Neural cell (in vitro differentiated cells): ENCODE data around the gene CDCA3. TPM values are rescaled to one million over a fixed set of nuclear protein-coding genes. Genes with fewer than 3 reads are reported as not detected.
"Not testable (repeated sequence)": the region's sequence is repeated elsewhere in the genome, so short reads cannot be mapped to it uniquely, and the experiment has no call there.

Experiments
- H2AFZ ChIP-seq: fragments of 200-600, 300-800 bp; sonication (generic), shearing (Covaris generic); 2 replicates; pipeline ENCODE4 v1.6.0; 2014; ENCODE audit warnings: low read depth, mild to moderate bottlenecking, antibody characterized with exemption, low read length, moderate library complexity
- H3F3A ChIP-seq: fragments of 200-600 bp; shearing (Covaris generic); 2 replicates; pipeline ENCODE4 v1.6.1; 2016; ENCODE audit warnings: mild to moderate bottlenecking, moderate library complexity, mixed read lengths, antibody characterized with exemption, low read length; ENCODE audit not compliant: insufficient read depth, poor library complexity, severe bottlenecking
- H3K27ac ChIP-seq: fragments of 200-600, 300-800 bp; sonication (generic), shearing (Covaris generic); 2 replicates; pipeline ENCODE4 v1.5.1; 2014; ENCODE audit warnings: mild to moderate bottlenecking, low read length, moderate library complexity
- H3K27me3 ChIP-seq: fragments of 300-800, 200-600 bp; sonication (generic), shearing (Covaris generic); 2 replicates; pipeline ENCODE4 v1.6.0; 2014; ENCODE audit warnings: mild to moderate bottlenecking, low read depth, low read length, moderate library complexity; ENCODE audit not compliant: insufficient read depth
- H3K36me3 ChIP-seq: fragments of 300-800, 200-600 bp; sonication (generic), shearing (Covaris generic); 2 replicates; pipeline ENCODE4 v1.5.1; 2014; ENCODE audit warnings: mild to moderate bottlenecking, antibody characterized with exemption, low read length, moderate library complexity; ENCODE audit not compliant: insufficient read depth
- H3K4me2 ChIP-seq: fragments of 300-800, 200-600 bp; sonication (generic), shearing (Covaris generic); 2 replicates; pipeline ENCODE4 v1.6.0; 2014; ENCODE audit warnings: mild to moderate bottlenecking, low read length
- H3K4me3 ChIP-seq: fragments of 300-800, 200-600 bp; sonication (generic), shearing (Covaris generic); 2 replicates; pipeline ENCODE4 v1.5.1; 2014; ENCODE audit warnings: mild to moderate bottlenecking, low read length, moderate library complexity
- H3K79me2 ChIP-seq: fragments of 200-600 bp; shearing (Covaris generic); replicated peaks from 2 replicates; pipeline ENCODE4 v1.6.0; 2014; ENCODE audit warnings: mild to moderate bottlenecking, low read length, moderate library complexity; ENCODE audit not compliant: insufficient read depth
- H3K9ac ChIP-seq: fragments of 300-800, 200-600 bp; sonication (generic), shearing (Covaris generic); 2 replicates; pipeline ENCODE4 v1.6.1; 2016; ENCODE audit warnings: mild to moderate bottlenecking, low read length, mixed read lengths
- H3K9me2 ChIP-seq: fragments of 200-600 bp; shearing (Covaris generic); 2 replicates; pipeline ENCODE4 v1.6.1; 2016; ENCODE audit warnings: mild to moderate bottlenecking, low read length, mixed read lengths; ENCODE audit not compliant: insufficient read depth
- H3K9me3 ChIP-seq: fragments of 200-600, 300-800 bp; sonication (generic), shearing (Covaris generic); 2 replicates; pipeline ENCODE4 v1.6.1; 2016; ENCODE audit warnings: mild to moderate bottlenecking, mixed run types, low read length, moderate library complexity, mixed read lengths
- H4K20me1 ChIP-seq: fragments of 200-600 bp; shearing (Covaris generic); 2 replicates; pipeline ENCODE4 v1.6.1; 2016; ENCODE audit warnings: mild to moderate bottlenecking, mixed run types; ENCODE audit not compliant: insufficient read depth
- EP300 ChIP-seq: fragments of 450-650 bp; conservative IDR thresholded peaks from 2 replicates; pipeline ENCODE4 v1.6.1; 2014; ENCODE audit warnings: antibody characterized with exemption, mild to moderate bottlenecking, moderate library complexity; ENCODE audit not compliant: poor library complexity, severe bottlenecking
- EZH2 ChIP-seq: fragments of 200-600, 300-800 bp; shearing (Covaris generic), sonication (generic); IDR thresholded peaks from 2 replicates; pipeline ENCODE4 v1.6.1; 2014; ENCODE audit warnings: antibody characterized with exemption, low read length, borderline replicate concordance, mild to moderate bottlenecking; ENCODE audit not compliant: insufficient read depth, poor library complexity, severe bottlenecking
- MXI1 ChIP-seq: fragments of 450-650 bp; conservative IDR thresholded peaks from 2 replicates; pipeline ENCODE4 v1.6.1; 2014; ENCODE audit warnings: antibody characterized with exemption, mild to moderate bottlenecking; ENCODE audit not compliant: poor library complexity, severe bottlenecking
- POLR2AphosphoS5 ChIP-seq: IDR thresholded peaks from 2 replicates; pipeline ENCODE4 v1.6.1; 2012
- RAD21 ChIP-seq: fragments of 450-650 bp; conservative IDR thresholded peaks from 2 replicates; pipeline ENCODE4 v1.6.1; 2014; ENCODE audit warnings: antibody characterized with exemption, mild to moderate bottlenecking, moderate library complexity
- SMC3 ChIP-seq: fragments of 450-650 bp; conservative IDR thresholded peaks from 2 replicates; pipeline ENCODE4 v1.6.1; 2014; ENCODE audit warnings: antibody characterized with exemption, mild to moderate bottlenecking, moderate library complexity; ENCODE audit not compliant: poor library complexity
- TAF1 ChIP-seq: IDR thresholded peaks from 2 replicates; pipeline ENCODE4 v1.6.1; 2012; ENCODE audit warnings: low read depth
- polyA plus RNA-seq: library from polyadenylated mRNA; depleted of rRNA; stranded (reverse); fragments of >200 nt; gene quantifications from 2 replicates; pipeline ENCODE4 v1.2.3, GENCODE V29; 2014
- TF ChIP-seq, protein P1 (sequence below): fragments of 450-650 bp; IDR thresholded peaks from 2 replicates; pipeline ENCODE4 v1.5.1; 2014; ENCODE audit warnings: antibody characterized with exemption, mild to moderate bottlenecking, moderate library complexity; ENCODE audit not compliant: poor library complexity, severe bottlenecking
- TF ChIP-seq, protein P2 (sequence below): IDR thresholded peaks from 2 replicates; pipeline ENCODE4 v1.6.1; 2012; ENCODE audit warnings: borderline replicate concordance

Gene CDCA3
- polyA plus RNA-seq, 1 donor from 2014 or later, result 7.3 TPM

DNA sequence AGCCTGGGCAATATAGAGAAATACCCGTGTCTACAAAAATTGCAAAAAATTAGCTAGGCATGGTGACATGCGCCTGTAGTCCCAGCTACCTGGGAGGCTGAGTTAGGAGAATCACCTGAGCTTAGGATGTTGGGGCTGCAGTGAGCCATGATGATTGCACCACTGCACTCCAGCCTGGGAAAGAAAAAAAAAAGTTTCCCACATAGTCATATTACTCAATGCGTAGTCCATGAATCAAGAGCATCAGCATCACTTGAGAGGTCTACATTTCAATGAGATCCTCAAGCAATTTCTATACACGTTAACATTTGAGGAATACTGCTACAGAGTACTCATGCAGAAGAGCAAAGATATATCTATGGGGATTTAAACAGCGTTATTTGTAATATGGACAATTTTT lies 48.3 kb upstream of the CDCA3 start:
- no peaks in the 10 kb centered on the region for H4K20me1 ChIP-seq
- H3K27me3 ChIP-seq, result no peaks in the 10 kb centered on the region
- no peak overlapping the region for H2AFZ ChIP-seq
- no peaks in the 10 kb centered on the region for H3K36me3 ChIP-seq
- TF ChIP-seq MXI1, result no peak
- TF ChIP-seq EP300, result no peak
- H3K9me3 ChIP-seq, result no peaks in the 10 kb centered on the region
- no peaks in the 10 kb centered on the region for H3K9me2 ChIP-seq
- no peaks in the 10 kb centered on the region for H3K79me2 ChIP-seq
- H3F3A ChIP-seq, result peaks cover 4% of the 10 kb centered on the region
- H3K27ac ChIP-seq, result no peak overlapping the region
- no peak overlapping the region for H3K4me3 ChIP-seq
- no peak overlapping the region for H3K9ac ChIP-seq
- H3K4me2 ChIP-seq, result no peak overlapping the region

GRCh38 chr12:6896846-6897435 lies 45.9 kb upstream of the CDCA3 start:
- Histone ChIP-seq H3K36me3 (no peaks in the 10 kb centered on the region), H3K79me2 (no peaks in the 10 kb centered on the region), H3K27me3 (no peaks in the 10 kb centered on the region), H3K27ac (no peak overlapping the region), H3K4me3 (no peak overlapping the region), H3K9ac (no peak overlapping the region), H3F3A (no peaks in the 10 kb centered on the region), H3K4me2 (no peak overlapping the region), H2AFZ (no peak overlapping the region), H4K20me1 (no peaks in the 10 kb centered on the region), H3K9me2 (no peaks in the 10 kb centered on the region), H3K9me3 (no peaks in the 10 kb centered on the region)
- TF ChIP-seq EP300, result no peak
- TF ChIP-seq SMC3, result no peak
- TF ChIP-seq RAD21, result no peak
- no peak for TF ChIP-seq POLR2AphosphoS5
- TF ChIP-seq EZH2, result no peak
- TF ChIP-seq TAF1, result no peak

- TF ChIP-seq, protein P1, sequence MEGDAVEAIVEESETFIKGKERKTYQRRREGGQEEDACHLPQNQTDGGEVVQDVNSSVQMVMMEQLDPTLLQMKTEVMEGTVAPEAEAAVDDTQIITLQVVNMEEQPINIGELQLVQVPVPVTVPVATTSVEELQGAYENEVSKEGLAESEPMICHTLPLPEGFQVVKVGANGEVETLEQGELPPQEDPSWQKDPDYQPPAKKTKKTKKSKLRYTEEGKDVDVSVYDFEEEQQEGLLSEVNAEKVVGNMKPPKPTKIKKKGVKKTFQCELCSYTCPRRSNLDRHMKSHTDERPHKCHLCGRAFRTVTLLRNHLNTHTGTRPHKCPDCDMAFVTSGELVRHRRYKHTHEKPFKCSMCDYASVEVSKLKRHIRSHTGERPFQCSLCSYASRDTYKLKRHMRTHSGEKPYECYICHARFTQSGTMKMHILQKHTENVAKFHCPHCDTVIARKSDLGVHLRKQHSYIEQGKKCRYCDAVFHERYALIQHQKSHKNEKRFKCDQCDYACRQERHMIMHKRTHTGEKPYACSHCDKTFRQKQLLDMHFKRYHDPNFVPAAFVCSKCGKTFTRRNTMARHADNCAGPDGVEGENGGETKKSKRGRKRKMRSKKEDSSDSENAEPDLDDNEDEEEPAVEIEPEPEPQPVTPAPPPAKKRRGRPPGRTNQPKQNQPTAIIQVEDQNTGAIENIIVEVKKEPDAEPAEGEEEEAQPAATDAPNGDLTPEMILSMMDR, result no peak
- TF ChIP-seq, protein P2, sequence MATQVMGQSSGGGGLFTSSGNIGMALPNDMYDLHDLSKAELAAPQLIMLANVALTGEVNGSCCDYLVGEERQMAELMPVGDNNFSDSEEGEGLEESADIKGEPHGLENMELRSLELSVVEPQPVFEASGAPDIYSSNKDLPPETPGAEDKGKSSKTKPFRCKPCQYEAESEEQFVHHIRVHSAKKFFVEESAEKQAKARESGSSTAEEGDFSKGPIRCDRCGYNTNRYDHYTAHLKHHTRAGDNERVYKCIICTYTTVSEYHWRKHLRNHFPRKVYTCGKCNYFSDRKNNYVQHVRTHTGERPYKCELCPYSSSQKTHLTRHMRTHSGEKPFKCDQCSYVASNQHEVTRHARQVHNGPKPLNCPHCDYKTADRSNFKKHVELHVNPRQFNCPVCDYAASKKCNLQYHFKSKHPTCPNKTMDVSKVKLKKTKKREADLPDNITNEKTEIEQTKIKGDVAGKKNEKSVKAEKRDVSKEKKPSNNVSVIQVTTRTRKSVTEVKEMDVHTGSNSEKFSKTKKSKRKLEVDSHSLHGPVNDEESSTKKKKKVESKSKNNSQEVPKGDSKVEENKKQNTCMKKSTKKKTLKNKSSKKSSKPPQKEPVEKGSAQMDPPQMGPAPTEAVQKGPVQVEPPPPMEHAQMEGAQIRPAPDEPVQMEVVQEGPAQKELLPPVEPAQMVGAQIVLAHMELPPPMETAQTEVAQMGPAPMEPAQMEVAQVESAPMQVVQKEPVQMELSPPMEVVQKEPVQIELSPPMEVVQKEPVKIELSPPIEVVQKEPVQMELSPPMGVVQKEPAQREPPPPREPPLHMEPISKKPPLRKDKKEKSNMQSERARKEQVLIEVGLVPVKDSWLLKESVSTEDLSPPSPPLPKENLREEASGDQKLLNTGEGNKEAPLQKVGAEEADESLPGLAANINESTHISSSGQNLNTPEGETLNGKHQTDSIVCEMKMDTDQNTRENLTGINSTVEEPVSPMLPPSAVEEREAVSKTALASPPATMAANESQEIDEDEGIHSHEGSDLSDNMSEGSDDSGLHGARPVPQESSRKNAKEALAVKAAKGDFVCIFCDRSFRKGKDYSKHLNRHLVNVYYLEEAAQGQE, result no peak
- TF ChIP-seq RAD21, result no peak
- TF ChIP-seq POLR2AphosphoS5, result no peak
- TF ChIP-seq SMC3, result no peak
- TF ChIP-seq EP300, result no peak
- TF ChIP-seq TAF1, result no peak
- TF ChIP-seq MXI1, result no peak
- no peak for TF ChIP-seq EZH2
These were observed 43.2 kb upstream of the CDCA3 start for GRCh38 chr12:6894321-6894720.

DNA sequence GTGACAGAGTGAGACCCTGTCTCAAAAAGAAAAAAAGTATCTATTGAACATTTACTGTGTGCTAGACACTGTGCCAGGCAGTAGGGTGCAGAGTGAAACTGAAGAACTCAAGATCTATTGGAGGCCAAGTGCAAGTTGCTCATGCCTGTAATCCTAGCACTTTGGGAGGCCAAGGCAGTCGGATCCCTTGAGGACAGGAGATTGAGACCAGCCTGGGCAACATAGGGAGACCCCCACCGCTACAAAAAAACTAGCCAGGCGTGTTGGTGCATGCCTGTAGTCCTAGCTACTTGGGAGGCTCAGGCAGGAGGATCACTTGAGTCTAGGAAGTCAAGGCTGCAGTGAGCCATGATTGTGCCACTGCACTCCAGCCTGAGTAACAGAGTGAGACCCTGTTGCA lies 41.6 kb upstream of the CDCA3 start:
- H3K9me3 ChIP-seq, H3K9ac ChIP-seq, H3K4me3 ChIP-seq, H3K9me2 ChIP-seq, H2AFZ ChIP-seq, H3K79me2 ChIP-seq, H3K4me2 ChIP-seq, H3F3A ChIP-seq, H3K27ac ChIP-seq, H4K20me1 ChIP-seq, H3K27me3 ChIP-seq, H3K36me3 ChIP-seq: not testable (repeated sequence)

More at GRCh38 chr12:6894321-6894720, 43.2 kb upstream of the CDCA3 start:
- Histone ChIP-seq H3K27ac (no peak overlapping the region), H3K9me3 (no peaks in the 10 kb centered on the region), H3K4me3 (no peak overlapping the region), H3F3A (no peaks in the 10 kb centered on the region), H3K79me2 (no peaks in the 10 kb centered on the region), H2AFZ (no peak overlapping the region), H3K27me3 (no peaks in the 10 kb centered on the region), H4K20me1 (no peaks in the 10 kb centered on the region), H3K9ac (no peak overlapping the region), H3K36me3 (no peaks in the 10 kb centered on the region), H3K9me2 (no peaks in the 10 kb centered on the region), H3K4me2 (no peak overlapping the region)
